ENCODE measurements around the gene ATG4C.
"Not testable (repeated sequence)": the region's sequence is repeated elsewhere in the genome, so short reads cannot be mapped to it uniquely, and the experiment has no call there.

ATG4C gene

GRCh38 chr1:62765981-62766380, 18.0 kb upstream of the ATG4C start:
- no peaks in the 10 kb centered on the region for H3K4me1 ChIP-seq
- no peaks in the 10 kb centered on the region for H3K27me3 ChIP-seq
- no peak overlapping the region for H3K4me3 ChIP-seq (ENCODE audit: low read depth, low read length)
- H3K9me3 ChIP-seq, result no peaks in the 10 kb centered on the region
- H3K36me3 ChIP-seq, result no peaks in the 10 kb centered on the region
- no peak for TF ChIP-seq CTCF (IDR thresholded peaks at IDR 0.05; ENCODE audit: low read depth, low read length)
- DNase-seq, result no peak

- DNase-seq; H3K27me3 ChIP-seq; H3K36me3 ChIP-seq; H3K4me1 ChIP-seq; H3K4me3 ChIP-seq (ENCODE audit: low read depth, low read length); H3K9me3 ChIP-seq: not testable (repeated sequence)
Measured at GRCh38 chr1:62768551-62768950, 15.4 kb upstream of the ATG4C start.

- Histone ChIP-seq H3K9me3 (no peaks in the 10 kb centered on the region), H3K4me1 (no peaks in the 10 kb centered on the region), H3K4me3 (ENCODE audit: low read depth, low read length) (no peak overlapping the region), H3K27me3 (no peaks in the 10 kb centered on the region), H3K36me3 (no peaks in the 10 kb centered on the region)
- DNase-seq, result no peak
- TF ChIP-seq CTCF (IDR thresholded peaks at IDR 0.05; ENCODE audit: low read depth, low read length), result no peak
Measured at GRCh38 chr1:62772607-62773295, 11.2 kb upstream of the ATG4C start.

GRCh38 chr1:62774006-62774405, 9.9 kb upstream of the ATG4C start:
- Histone ChIP-seq H3K36me3 (no peaks in the 10 kb centered on the region), H3K4me3 (ENCODE audit: low read depth, low read length) (no peak overlapping the region), H3K27me3 (no peaks in the 10 kb centered on the region), H3K9me3 (no peaks in the 10 kb centered on the region), H3K4me1 (no peaks in the 10 kb centered on the region)
- DNase-seq, result no peak
- TF ChIP-seq CTCF (IDR thresholded peaks at IDR 0.05; ENCODE audit: low read depth, low read length), result no peak

- Histone ChIP-seq H3K4me1 (no peaks in the 10 kb centered on the region), H3K4me3 (ENCODE audit: low read depth, low read length) (no peak overlapping the region), H3K27me3 (no peaks in the 10 kb centered on the region), H3K36me3 (no peaks in the 10 kb centered on the region), H3K9me3 (no peaks in the 10 kb centered on the region)
- no peak for TF ChIP-seq CTCF (IDR thresholded peaks at IDR 0.05; ENCODE audit: low read depth, low read length)
- DNase-seq, result no peak
Measured at GRCh38 chr1:62774971-62775595, 8.8 kb upstream of the ATG4C start.

- Histone ChIP-seq H3K9me3 (no peaks in the 10 kb centered on the region), H3K4me1 (no peaks in the 10 kb centered on the region), H3K27me3 (no peaks in the 10 kb centered on the region), H3K36me3 (no peaks in the 10 kb centered on the region), H3K4me3 (ENCODE audit: low read depth, low read length) (no peak overlapping the region)
- DNase-seq, result no peak
- TF ChIP-seq CTCF (IDR thresholded peaks at IDR 0.05; ENCODE audit: low read depth, low read length), result no peak
Measured at GRCh38 chr1:62778208-62778607, 5.7 kb upstream of the ATG4C start.
